GM18870 (cell line): ENCODE data around the gene BECN2.

ENCODE experiments used
- ATAC-seq: cut with Tn5 transposase; IDR thresholded peaks from one replicate; pipeline ENCODE4 v1.9.1; 2021; ENCODE audit warnings: moderate library complexity; ENCODE audit not compliant: unreplicated experiment

Gene BECN2

GRCh38 chr1:241957692-241958494 is at the start of gene BECN2:
BECN2 (plus strand) TSS chr1:241957767; CDS start chr1:241957767, 0 bp downstream.
- no peak for ATAC-seq

DNA sequence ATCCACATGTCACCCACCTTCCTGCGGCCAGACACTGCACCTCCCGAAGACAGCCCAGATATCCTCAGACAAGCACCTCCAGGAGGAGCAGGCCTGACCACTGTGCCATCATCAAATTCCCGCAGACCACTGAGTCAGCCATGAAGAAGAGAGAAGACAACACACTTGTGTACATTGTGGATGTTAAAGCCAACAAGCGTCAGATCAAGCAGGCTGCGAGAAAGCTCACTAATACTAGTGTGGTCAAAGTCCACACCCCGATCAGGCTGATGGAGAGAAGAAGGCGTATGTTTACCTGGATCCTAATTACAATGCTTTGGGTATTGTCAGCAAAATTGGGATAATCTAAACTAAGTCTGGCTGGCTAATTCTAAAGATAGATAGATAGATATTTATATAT is 41.4 kb upstream of the BECN2 start:
- no peak for ATAC-seq

DNA sequence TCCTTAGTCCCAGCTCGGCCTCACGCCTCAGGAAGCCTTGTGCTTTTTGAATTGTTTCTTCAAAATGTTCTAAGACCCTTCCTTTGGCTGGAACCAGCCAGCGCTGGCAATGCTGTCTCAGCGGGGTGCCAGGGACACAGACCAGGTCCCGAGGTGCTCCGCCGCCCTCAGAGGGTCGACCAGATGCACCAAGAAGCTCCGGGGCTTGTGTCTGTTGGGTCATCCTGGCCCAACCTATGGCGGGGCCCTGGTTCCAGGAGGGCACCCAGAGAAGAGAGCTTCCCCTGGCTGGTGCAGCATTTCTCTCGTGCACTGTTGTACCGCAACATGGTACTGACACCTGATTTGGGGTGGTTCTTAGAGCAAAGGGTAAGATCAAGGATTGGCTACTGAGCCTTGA is 40.1 kb upstream of the BECN2 start:
- ATAC-seq = no peak

DNA sequence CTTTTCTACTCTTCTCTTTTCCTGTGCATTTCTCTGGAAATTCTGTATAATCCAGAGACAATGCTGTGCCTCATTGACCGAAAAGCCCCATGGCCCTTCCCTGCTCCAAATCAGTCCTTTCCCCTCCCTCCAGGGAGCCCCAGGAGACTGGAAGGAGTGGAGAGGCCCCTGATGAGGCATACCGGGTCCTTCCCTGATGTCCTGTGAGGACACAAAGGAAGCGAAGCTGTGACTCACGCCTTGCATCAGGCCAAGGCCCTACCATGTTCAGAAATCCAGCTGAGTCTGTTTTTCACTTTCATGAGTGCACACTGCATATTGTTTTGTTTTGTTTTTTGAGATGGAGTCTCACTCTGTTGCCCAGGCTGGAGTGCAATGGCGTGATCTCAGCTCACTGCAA is 38.7 kb upstream of the BECN2 start:
- no peak for ATAC-seq

GRCh38 chr1:241924080-241924808 is 33.3 kb upstream of the BECN2 start:
- no peak for ATAC-seq

DNA sequence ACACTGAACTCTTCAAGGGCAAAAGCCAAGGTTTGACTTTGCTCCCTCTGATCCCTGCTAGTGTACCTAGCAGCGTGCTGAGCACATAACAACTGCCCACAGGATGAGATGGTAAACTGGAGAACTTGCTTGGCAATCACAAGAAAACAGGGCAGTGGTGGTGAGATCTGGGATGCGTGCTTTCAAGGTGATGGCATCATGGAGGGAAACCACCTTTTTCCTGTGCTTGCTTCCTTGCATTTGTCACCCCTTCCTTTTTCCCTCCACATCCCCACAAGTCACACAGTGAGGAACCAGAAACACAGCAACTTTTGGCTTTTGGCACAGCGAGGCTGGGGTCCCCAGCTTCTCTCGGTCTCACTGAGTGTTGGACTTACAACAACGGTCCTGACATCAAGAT is 31.4 kb upstream of the BECN2 start:
- ATAC-seq = no peak

DNA sequence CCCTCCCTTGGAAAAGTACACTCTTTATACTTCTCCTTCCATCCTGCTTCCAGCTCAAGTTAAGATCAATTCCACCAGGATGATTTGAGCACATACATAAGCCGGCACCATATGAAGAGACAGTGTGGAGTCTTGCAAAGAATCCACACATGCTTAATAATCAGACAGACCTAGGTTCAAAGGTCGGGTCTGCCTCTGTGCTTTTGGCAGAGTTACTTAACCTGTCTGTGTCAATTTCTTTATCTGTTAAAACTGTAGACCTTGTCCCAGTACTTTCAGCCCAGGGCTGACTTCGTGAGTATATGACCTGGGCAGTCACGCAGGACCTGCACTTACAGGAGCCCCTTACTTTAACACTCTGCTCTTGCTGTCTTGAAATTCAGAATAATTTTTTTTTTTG is 30.2 kb upstream of the BECN2 start:
- ATAC-seq = no peak

- no peak for ATAC-seq
Measured at GRCh38 chr1:241932845-241933244, 24.7 kb upstream of the BECN2 start.

DNA sequence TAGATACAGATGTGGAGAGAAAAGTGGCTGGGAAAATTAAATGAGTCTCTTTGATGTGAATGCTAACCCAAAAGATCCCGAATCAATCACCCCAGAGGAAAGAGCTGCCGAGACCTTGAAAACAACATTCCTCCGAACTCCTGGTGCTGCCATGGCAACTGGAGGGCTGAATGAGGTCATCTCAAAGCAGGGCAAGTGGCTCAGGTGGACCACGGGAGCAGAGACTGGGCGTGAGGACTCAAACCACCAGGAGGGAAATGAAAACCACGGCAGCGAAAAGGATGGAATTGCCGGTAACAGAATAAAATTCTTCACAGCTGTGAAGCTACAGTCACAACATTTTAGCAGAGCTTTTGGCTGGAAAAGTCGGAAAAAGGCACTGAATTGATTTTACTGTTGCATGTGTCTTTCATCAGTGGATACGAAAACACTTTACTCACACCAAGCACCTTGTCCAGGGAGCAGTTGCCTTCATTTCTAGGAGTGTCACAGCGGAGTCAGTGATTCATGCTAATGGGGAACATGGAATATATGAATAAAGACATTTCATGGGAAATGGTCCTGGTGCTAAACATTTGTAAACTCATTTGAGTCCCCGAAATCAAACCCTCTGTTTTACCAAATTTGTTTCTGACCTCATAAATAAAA is 23.2 kb upstream of the BECN2 start:
- ATAC-seq = no peak

- no peak for ATAC-seq
Measured at GRCh38 chr1:241934866-241935265, 22.7 kb upstream of the BECN2 start.

GRCh38 chr1:241939798-241940197 is 17.8 kb upstream of the BECN2 start:
- ATAC-seq = no peak

DNA sequence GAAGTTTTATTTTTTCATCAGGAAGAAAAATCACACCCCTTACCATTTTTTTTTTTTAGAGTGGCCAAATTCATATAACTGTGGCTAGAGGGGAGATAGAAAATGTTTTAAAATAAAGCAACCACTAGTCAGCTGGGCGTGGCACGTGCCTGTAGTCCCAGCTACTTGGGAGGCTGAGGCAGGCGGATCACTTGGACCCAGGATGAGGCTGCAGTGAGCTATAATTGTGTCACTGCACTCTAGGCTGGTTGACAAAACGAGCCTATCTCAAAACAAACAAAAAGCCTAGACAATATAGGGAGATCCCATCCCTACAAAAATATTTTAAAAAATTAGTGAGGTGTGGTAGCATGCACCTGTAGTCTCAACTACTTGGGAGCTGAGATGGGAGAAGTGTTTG is 14.8 kb upstream of the BECN2 start:
- ATAC-seq = no peak

GRCh38 chr1:241944300-241944699 is 13.3 kb upstream of the BECN2 start:
- ATAC-seq = no peak

- ATAC-seq = no peak
Measured at GRCh38 chr1:241947354-241947753, 10.2 kb upstream of the BECN2 start.

- no peak for ATAC-seq
Measured at GRCh38 chr1:241950390-241950789, 7.2 kb upstream of the BECN2 start.

DNA sequence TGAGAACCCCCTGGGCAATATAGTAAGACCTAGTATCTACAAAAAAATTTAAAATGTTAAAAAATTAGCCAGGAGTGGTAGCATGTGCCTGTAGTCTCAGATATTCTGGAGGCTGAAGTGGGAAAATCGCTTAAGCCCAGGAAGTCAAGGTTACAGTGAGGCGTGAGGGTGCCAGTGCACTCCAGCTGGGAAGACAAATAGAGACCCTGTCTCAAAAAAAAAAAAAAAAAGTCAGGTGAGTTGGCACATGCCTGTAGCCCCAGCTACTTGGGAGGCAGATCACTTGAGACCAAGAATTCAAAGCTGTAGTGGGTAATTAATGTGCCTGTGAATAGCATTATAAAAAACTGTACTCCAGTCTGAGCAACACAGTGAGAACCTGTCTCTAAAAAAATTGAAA is 4.6 kb downstream of the BECN2 start:
- no peak for ATAC-seq

GRCh38 chr1:241963722-241964121 is 6.2 kb downstream of the BECN2 start:
- no peak for ATAC-seq

DNA sequence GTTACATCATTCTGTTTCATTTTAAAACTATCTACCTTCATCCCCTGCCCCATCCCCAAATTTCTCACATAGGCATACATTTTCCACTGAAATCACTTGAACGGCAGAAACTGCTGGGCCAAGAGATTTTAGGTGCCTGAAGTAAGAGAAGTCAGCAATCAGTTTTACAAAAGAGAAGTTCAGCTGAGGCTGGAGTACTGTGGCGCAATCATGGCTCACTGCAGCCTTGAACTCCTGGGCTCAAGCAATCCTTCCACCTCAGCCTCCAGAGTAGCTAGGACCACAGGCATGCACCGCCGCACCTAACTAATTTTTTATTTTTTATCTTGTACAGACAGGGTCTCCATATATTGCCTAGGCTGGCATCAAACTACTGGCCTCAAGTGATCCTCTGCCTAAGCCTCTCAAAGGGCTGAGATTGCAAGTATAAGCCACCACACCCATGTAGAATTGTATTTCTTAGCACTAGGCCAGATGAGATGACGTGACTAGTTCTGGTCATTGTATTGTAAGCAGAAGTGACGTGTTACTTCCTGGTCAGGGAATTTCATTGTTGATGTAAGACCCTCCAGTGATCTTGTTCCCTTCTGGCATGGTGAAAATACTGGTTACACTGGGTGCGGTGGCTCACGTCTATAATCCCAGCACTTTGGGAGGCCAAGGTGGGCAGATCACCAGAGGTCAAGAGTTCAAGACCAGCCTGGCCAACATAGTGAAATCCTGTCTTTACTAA is 7.1 kb downstream of the BECN2 start:
- no peak for ATAC-seq

DNA sequence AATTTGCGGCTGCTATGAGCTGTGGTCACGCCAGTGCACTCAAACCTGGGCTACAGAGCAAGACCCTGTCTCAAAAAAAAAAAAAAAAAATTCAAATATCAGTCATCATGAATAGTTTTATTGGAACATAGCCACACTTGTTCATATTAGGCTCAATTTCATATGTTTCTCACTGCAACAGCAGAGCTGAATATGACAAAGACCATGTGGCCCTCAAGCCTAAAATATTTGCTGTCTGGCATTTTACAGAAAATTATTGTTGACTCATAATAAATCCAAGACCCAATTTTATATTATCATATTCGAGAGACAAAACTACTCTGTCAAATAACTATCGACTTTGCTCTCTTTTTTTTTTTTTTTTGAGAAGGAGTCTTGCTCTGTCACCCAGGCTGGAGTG is 11.0 kb downstream of the BECN2 start:
- ATAC-seq = no peak

- no peak for ATAC-seq
Measured at GRCh38 chr1:241972703-241973369, 15.3 kb downstream of the BECN2 start.

- ATAC-seq = no peak
Measured at GRCh38 chr1:241976229-241976628, 18.7 kb downstream of the BECN2 start.
